ENCODE data around the gene IQCB1. TPM values are rescaled to one million over a fixed set of nuclear protein-coding genes. Genes with fewer than 3 reads are reported as not detected.

The IQCB1 gene
- total and polyA plus RNA-seq, 11 donors = 5.1 to 10.3 (median 6.3) TPM

- 28 to 63% (median 39%) methylated on average over 1 of the region's 1 CpG for WGBS, 4 donors
- Histone ChIP-seq H3K27ac (no peak overlapping the region), H3K9me3 (no peaks in the 10 kb centered on the region), H3K4me1 (peaks cover 0 to 25% (median 0%) of the 10 kb centered on the region in 12 donors), H3K27me3 (no peaks in the 10 kb centered on the region), H3K4me3 (no peak overlapping the region), H3K36me3 (no peaks in the 10 kb centered on the region)
- ATAC-seq (no peak), DNase-seq (no peak)
- TF ChIP-seq, protein P1, sequence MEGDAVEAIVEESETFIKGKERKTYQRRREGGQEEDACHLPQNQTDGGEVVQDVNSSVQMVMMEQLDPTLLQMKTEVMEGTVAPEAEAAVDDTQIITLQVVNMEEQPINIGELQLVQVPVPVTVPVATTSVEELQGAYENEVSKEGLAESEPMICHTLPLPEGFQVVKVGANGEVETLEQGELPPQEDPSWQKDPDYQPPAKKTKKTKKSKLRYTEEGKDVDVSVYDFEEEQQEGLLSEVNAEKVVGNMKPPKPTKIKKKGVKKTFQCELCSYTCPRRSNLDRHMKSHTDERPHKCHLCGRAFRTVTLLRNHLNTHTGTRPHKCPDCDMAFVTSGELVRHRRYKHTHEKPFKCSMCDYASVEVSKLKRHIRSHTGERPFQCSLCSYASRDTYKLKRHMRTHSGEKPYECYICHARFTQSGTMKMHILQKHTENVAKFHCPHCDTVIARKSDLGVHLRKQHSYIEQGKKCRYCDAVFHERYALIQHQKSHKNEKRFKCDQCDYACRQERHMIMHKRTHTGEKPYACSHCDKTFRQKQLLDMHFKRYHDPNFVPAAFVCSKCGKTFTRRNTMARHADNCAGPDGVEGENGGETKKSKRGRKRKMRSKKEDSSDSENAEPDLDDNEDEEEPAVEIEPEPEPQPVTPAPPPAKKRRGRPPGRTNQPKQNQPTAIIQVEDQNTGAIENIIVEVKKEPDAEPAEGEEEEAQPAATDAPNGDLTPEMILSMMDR (IDR thresholded peaks at IDR 0.05) = no peak
- no peak for TF ChIP-seq POLR2A (IDR thresholded peaks at IDR 0.05)
- intact Hi-C loops (cut with DNase I) = no loop called here
These were observed 76.0 kb downstream of the IQCB1 start for GRCh38 chr3:121758727-121759450.

GRCh38 chr3:121757812-121758545 lies 76.9 kb downstream of the IQCB1 start:
- DNase-seq (no peak), ATAC-seq (no peak)
- Histone ChIP-seq H3K4me1 (peaks cover 0 to 25% (median 0%) of the 10 kb centered on the region in 12 donors), H3K4me3 (no peak overlapping the region), H3K9me3 (no peaks in the 10 kb centered on the region), H3K27me3 (no peaks in the 10 kb centered on the region), H3K36me3 (no peaks in the 10 kb centered on the region), H3K27ac (peak overlapping the region in 2 of 12 donors; percentile 13 to 28)
- TF ChIP-seq, protein P1 (IDR thresholded peaks at IDR 0.05) = no peak
- no peak for TF ChIP-seq POLR2A (IDR thresholded peaks at IDR 0.05)
- intact Hi-C loops (cut with DNase I) = no loop called here
- WGBS, 4 donors = 76 to 83% (median 78%) methylated on average over 12 to 15 of the region's 15 CpGs

GRCh38 chr3:121757087-121757811 lies 77.6 kb downstream of the IQCB1 start:
- peaks cover 0 to 25% (median 0%) of the 10 kb centered on the region in 12 donors for H3K4me1 ChIP-seq
- TF ChIP-seq, protein P1 (IDR thresholded peaks at IDR 0.05) = no peak
- no peak for TF ChIP-seq POLR2A (IDR thresholded peaks at IDR 0.05)
- H3K9me3 ChIP-seq = no peaks in the 10 kb centered on the region
- no peak overlapping the region for H3K4me3 ChIP-seq
- WGBS, 4 donors = 58 to 74% (median 70%) methylated on average over 4 of the region's 4 CpGs
- peak in 1 of 5 donors; percentile 27 for DNase-seq
- peak; percentile 42 to 68 (median 56) for ATAC-seq
- H3K27me3 ChIP-seq = no peaks in the 10 kb centered on the region
- no peaks in the 10 kb centered on the region for H3K36me3 ChIP-seq
- H3K27ac ChIP-seq = peak overlapping the region in 1 of 12 donors; percentile 13
- intact Hi-C loops (cut with DNase I) = no loop called here

GRCh38 chr3:121752772-121753171 lies 82.1 kb downstream of the IQCB1 start:
- no peaks in the 10 kb centered on the region for H3K27me3 ChIP-seq
- no peak overlapping the region for H3K27ac ChIP-seq
- WGBS, 4 donors = 30 to 46% (median 36%) methylated on average over 1 of the region's 1 CpG
- no peaks in the 10 kb centered on the region for H3K9me3 ChIP-seq
- intact Hi-C loops (cut with DNase I) = loop anchor here in 1 of 10 donors (5.0 kb wide), 1 partner anchor 205 kb away; the partner anchor contains the start of gene POLQ
- no peak for DNase-seq
- no peak for TF ChIP-seq POLR2A (IDR thresholded peaks at IDR 0.05)
- TF ChIP-seq, protein P1 (IDR thresholded peaks at IDR 0.05) = no peak
- no peak for ATAC-seq
- H3K4me3 ChIP-seq = no peak overlapping the region
- peaks cover 0 to 29% (median 17%) of the 10 kb centered on the region in 12 donors for H3K4me1 ChIP-seq
- H3K36me3 ChIP-seq = no peaks in the 10 kb centered on the region

Measured in heart left ventricle (tissue), 16 donors.